Mesenteric fat pad (tissue), 1 donor: Measurements from ENCODE around the gene NEK9. TPM values are rescaled to one million over a fixed set of nuclear protein-coding genes. Genes with fewer than 3 reads are reported as not detected.
"Not testable (repeated sequence)": the region's sequence is repeated elsewhere in the genome, so short reads cannot be mapped to it uniquely, and the experiment has no call there.

Experiments
- DNase-seq: peaks from one replicate; pipeline ENCODE4 v3.0.0-alpha.2; 2020; ENCODE audit warnings: low spot score
- total RNA-seq: library from RNA; stranded (reverse); fragmentation: NEBNext Ultra II Directional; extraction: Animal tissue kit (Norgen Biotek cat#: 25700); gene quantifications from one replicate; pipeline ENCODE4 v1.2.1, GENCODE V29; 2021
- donor health status: DM: yes; HTN: yes; CAD: no.

NEK9 gene
- total RNA-seq, 1 donor from 2014 or later = 105 TPM

GRCh38 chr14:75147423-75148071 lies 20.7 kb upstream of the NEK9 start:
- DNase-seq = no peak

- no peak for DNase-seq
Measured at GRCh38 chr14:75144944-75145343, 18.1 kb upstream of the NEK9 start.

GRCh38 chr14:75143761-75144527 lies 17.1 kb upstream of the NEK9 start:
- DNase-seq = no peak

- no peak for DNase-seq
Measured at GRCh38 chr14:75142494-75142893, 15.6 kb upstream of the NEK9 start.

- no peak for DNase-seq
Measured at GRCh38 chr14:75141967-75142366, 15.1 kb upstream of the NEK9 start.

- DNase-seq = no peak
Measured at GRCh38 chr14:75141062-75141461, 14.2 kb upstream of the NEK9 start.

GRCh38 chr14:75140620-75141019 lies 13.8 kb upstream of the NEK9 start:
- no peak for DNase-seq

GRCh38 chr14:75139185-75139584 lies 12.3 kb upstream of the NEK9 start:
- DNase-seq = no peak

- no peak for DNase-seq
Measured at GRCh38 chr14:75138492-75138891, 11.6 kb upstream of the NEK9 start.

GRCh38 chr14:75134644-75135043 lies 7.8 kb upstream of the NEK9 start:
- DNase-seq = no peak

- DNase-seq = no peak
Measured at GRCh38 chr14:75133597-75133996, 6.7 kb upstream of the NEK9 start.

GRCh38 chr14:75132382-75133086 lies 5.7 kb upstream of the NEK9 start:
- no peak for DNase-seq

GRCh38 chr14:75128596-75128990 lies 1.7 kb upstream of the NEK9 start:
- no peak for DNase-seq

GRCh38 chr14:75127903-75128595 lies 1.2 kb upstream of the NEK9 start:
- DNase-seq = no peak

GRCh38 chr14:75127474-75127820 lies 599 bp upstream of the NEK9 start:
- DNase-seq = not testable (repeated sequence)

GRCh38 chr14:75126121-75126544 lies 715 bp downstream of the NEK9 start:
- DNase-seq = no peak

GRCh38 chr14:75125617-75126016 lies 1.2 kb downstream of the NEK9 start:
- DNase-seq = no peak

- DNase-seq = no peak
Measured at GRCh38 chr14:75123991-75124390, 2.9 kb downstream of the NEK9 start.

GRCh38 chr14:75121552-75121951 lies 5.3 kb downstream of the NEK9 start:
- DNase-seq = no peak

GRCh38 chr14:75120541-75121291 lies 6.1 kb downstream of the NEK9 start:
- no peak for DNase-seq

- DNase-seq = no peak
Measured at GRCh38 chr14:75119056-75119455, 7.8 kb downstream of the NEK9 start.
